Measurements from ENCODE around the gene ST7. TPM values are rescaled to one million over a fixed set of nuclear protein-coding genes. Genes with fewer than 3 reads are reported as not detected.
A peak's percentile ranks its signal among the peaks of the same experiment; 100 is the strongest.
"Not testable (repeated sequence)": the region's sequence is repeated elsewhere in the genome, so short reads cannot be mapped to it uniquely, and the experiment has no call there.

ST7 gene, protein sequence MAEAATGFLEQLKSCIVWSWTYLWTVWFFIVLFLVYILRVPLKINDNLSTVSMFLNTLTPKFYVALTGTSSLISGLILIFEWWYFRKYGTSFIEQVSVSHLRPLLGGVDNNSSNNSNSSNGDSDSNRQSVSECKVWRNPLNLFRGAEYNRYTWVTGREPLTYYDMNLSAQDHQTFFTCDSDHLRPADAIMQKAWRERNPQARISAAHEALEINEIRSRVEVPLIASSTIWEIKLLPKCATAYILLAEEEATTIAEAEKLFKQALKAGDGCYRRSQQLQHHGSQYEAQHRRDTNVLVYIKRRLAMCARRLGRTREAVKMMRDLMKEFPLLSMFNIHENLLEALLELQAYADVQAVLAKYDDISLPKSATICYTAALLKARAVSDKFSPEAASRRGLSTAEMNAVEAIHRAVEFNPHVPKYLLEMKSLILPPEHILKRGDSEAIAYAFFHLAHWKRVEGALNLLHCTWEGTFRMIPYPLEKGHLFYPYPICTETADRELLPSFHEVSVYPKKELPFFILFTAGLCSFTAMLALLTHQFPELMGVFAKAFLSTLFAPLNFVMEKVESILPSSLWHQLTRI
- total RNA-seq = 8.2 TPM

DNA sequence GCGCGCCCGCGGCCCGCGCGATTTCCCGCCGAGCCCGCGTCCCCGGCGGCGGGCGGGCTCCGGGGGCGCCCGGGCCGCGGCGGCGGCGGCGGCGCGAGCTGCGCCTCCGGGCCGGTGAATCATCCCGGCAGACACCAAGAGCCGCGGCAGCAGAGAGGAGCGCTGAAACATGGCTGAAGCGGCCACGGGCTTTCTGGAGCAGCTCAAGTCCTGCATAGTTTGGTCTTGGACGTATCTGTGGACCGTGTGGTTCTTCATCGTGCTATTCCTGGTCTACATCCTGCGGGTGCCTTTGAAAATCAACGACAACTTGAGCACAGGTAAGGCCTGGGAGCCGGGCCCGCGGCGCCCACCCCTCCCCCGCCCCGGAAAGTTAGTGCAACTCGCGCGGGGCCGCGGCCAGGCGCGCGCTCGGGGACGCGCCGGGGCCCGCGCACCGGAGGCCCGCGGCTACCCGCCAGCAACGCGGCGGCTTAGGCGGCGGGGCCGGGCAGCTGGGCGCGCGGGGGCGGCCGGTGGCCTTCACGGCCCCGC lies at the start of gene ST7:
Gene ST7 (plus strand): TSS at position 130 of the 534 bp plus-strand sequence. CDS start 40 bp downstream, at position 170.
- ATAC-seq = peak; percentile 81

DNA sequence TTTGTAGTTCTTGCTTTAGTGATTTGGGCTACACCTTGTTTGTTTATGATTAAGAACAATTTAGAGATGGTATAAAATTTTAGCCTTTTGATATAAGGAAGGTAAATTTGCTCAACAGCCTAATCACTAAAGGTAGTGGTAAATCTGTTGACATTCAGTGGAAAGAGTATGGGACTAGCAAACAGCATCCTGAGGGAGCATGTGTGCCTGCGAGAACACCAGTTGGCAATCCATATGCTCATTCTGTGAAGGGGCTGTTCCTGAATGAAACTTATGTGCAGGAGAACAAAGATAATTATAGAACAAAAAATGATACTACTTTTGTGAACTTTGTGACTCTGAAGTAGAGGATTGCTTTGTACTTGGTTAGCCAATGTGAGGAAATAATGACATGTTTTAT lies 46.9 kb upstream of the ST7 start:
- no peak for ATAC-seq

DNA sequence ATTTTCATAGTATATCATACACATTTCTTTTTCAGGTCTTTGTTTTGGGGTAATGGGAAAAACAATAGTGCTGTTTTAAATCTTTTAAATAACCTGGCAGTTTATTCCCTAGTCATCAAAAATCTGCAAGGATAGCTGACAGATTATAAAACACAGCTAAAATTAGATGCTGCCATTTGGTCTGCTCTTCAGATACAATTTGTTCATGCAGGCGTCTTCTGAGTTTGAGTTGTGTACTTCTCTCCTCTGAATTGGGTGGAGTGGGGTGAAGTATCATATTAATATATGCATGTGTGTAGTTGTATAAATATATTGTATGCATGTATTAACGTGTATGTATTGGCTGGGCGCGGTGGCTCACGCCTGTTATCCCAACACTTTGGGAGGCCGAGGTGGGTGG lies 42.9 kb upstream of the ST7 start:
- no peak for ATAC-seq

DNA sequence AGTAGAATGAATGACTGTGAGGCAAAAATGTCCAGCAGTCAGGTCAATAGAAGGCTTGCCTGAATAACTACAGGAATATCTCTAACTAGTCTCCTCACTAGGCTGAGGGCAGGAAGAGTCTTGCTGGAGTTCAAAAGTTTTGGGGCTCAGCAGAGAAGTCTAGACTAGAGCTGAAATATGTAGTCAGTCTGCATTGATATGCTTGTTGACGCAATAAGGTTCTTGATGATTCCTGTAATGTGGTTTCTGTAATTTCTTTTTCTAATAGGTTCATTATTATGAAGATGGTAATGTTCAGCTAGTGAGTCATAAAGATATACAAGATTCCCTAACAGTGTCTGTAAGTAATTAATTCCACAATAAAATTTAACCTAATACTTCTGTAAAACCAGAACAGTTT lies 41.5 kb upstream of the ST7 start:
- no peak for ATAC-seq

DNA sequence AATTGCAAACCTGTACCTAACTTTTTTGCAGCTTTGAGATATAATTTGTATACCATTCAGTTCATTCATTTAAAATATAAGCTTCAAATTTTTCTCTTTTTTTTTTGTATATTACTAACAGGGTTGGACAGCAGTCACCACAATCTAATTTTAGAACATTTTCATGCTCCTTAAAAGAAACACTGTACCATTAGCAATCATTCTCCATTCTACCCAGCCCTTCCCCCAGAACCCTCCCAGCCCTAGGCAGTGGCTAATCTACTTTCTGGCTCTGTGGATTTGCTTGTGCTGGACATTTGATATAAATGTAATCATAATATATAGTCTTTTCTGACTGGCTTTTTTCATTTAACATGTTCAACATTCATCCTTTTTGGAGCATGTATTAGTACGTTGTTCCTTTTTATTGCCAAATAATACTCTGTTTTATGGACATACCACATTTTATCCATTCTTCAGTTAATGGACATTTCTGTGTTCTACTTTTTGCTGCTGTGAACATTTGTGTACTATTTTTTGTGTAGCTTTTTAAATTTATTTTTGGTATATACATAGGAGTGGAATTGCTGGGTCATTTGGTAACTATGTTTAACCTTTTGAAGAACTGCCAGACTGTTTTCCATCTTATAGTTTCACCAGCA lies 40.9 kb upstream of the ST7 start:
- ATAC-seq = no peak

DNA sequence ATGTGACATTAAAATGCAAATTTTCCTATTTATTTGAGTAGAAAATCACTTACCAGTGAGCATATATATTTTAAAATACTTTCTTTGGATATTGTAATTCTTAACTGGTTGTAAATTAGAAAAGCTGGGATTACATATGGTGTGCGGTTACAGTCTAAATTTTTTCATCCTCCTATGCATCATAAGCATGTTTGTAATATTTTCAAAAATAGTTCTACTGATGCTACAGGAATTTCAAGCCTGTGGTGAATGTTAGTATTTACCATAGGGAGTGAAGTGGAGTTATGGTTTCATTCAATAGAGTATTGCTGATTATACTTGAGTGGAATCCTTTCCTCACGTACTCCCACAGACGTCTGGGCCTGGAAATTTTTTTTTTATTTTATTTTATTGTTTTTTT lies 34.6 kb upstream of the ST7 start:
- no peak for ATAC-seq

DNA sequence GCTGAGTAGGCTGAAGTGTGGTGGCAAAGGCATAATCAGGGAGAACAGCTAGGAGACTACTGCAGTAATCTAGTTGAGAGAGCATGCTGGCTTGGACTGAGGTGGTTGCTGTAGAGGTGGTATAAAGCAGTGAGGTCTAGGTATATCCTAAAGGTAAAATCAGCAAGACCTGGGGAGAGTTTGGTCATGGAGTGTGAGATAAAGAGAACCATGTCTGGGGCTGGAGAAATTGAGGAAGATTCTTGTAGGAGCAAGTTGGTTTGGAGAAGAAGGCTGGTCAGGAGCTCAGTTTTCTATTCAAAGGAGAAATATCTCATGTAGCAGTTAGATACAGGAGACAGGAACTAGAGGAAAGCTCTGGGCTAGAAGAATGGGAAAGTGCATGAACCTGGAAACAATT lies 32.9 kb upstream of the ST7 start:
- no peak for ATAC-seq

DNA sequence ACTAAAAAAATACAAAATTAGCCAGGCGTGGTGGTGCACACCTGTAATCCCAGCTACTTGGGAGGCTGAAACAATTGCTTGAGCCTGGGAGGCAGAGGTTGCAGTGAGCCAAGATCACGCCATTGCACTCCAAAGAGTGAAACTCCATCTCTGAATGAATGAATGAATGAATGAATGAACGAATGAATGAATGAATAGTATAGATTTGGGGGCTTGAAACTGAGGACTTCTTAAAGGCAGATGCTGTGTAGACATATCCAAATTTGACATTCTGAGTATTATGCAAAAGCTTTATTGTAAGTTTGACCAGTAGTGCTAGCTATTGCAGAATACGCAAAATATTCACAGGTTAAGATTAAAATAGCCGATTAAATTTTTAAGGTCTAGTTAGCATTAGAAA lies 30.8 kb upstream of the ST7 start:
- no peak for ATAC-seq

DNA sequence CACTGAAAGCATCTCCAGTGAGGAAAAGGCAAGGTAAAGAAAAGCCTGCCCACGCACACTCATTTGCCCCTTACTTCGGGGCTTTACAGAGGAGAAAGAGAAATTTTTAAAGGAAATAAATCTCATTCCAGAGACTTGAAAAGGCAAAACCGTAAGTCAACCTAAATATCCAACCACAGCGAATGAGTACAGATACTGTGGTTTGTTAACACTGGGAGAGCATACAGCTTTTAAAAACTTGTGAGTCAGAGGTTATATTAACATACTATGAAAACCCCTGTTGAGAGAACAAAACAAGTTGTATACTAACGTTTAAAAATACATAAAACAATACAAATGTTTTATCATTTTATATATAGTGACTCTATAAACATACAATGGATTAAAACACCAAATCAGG lies 28.6 kb upstream of the ST7 start:
- no peak for ATAC-seq

DNA sequence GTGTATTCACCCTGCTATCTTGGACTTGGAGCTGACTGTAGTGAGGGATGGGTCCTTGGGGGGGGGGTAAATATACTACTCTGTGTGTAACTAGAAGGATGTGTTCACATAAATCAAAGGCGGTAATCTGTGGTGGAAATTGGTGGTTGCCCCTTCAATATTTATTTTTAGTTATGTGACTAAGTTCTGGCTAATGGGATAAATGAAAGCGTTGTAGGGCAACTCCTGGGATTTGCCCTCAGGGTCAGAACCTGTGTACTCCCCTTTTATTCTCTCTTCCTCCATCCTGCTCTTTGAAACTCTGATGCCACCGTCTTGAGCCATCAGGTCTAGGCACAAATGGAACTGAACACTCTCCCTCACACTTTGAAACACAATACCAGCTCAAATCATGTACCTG lies 24.3 kb upstream of the ST7 start:
- no peak for ATAC-seq

DNA sequence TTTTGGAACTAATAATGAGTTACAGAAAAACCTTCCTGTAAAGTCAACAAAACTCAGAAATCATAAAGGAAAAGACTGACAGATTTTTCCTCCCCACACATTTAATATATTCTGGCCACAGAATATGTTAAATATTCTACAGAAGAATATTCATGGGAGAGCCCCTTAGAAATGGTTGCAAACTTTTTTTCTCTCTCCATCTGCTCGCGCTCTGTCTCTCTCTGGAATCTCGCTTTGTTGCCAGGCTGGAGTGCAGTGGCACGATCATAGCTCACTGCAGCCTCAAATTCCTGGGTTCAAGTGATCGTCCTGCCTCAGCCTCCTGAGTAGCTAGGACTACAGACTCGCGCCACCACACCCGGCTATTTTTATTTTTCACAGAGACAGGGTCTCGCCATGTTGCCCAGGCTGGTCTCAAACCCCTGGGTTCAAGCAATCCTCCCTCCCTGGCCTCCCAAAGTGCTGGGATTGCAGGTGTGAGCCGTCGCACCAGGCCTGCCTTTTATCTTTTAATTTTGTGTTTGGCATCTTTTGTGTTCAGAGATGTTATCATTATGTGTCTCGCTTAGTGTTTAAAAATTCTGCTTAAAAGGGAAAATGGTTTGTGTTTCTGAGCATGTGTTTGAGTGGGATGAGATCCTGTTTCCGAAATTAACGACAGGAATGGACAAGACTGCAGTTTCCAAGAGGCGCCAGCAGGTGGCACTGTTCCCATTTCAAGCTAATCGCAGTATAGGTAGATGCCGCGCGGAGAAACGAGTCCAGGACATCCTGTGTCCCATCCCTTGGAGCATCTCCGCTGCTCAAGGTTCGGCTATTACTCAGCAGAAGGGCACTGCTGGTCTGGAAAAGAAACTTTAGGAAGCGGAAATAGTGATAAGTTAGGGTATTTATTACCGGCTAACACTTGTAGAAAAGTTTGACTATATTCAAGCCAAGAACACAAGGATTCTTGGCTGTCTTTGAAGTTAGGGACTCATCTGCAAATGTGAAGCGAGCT lies 23.1 kb upstream of the ST7 start:
- ATAC-seq = peak; percentile 89

DNA sequence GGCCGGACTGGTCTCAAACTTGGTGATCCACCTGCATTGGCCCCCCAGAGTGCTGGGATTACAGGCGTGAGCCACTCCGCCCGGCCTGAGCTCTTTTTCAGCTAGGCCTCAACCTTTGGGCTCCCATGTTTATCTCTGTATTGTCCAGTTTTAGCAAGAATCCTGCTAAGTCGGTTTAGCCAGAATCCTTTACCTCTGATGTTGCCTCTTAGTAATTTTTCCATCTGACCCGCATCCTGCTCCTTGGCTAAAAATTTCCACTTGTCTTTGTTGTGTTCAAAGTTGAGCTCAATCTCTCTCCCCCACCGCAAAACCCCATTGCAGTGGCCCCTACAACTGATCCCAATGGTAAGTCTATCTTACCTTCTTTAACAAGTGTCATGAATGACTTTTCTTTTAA lies 20.7 kb upstream of the ST7 start:
- ATAC-seq = no peak

DNA sequence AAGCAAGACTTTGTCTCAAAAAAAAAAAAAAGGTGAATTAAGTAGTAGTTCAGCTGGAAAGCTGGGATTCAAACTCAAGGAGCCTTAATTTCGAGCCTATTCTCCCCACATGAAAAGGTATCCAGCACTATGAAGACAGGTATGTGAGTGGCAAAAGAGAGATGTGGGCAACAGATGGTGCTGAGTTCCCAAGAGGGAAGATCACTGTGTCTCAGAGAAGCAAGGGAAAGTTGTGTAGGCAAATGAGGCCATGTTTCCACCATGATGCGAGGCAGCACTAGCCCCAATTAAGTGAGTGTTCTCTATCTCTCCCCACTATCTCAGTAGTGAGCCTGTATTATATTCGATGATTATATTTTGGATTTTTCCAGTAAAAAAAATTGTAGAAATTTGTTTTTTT lies 19.8 kb upstream of the ST7 start:
- no peak for ATAC-seq

DNA sequence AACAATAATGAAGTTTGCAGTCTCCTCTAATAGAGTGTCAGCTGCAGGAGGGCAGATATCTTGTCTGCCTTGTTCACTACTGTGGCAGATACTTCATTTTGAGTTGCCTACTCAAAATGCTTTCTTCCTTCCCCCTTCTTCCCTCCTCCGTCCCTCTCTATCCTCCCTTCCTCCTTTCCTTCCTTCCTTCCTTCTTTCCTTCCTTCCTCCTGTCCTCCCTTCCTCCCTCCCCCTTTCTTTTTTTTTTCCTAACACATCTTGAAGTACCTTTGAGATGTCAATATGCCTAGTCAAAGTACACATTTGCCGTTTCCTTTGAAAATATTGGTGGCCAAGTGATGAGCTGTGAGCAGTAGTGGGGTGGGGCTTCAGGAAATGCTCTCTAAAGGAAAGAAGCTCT lies 18.7 kb upstream of the ST7 start:
- no peak for ATAC-seq

DNA sequence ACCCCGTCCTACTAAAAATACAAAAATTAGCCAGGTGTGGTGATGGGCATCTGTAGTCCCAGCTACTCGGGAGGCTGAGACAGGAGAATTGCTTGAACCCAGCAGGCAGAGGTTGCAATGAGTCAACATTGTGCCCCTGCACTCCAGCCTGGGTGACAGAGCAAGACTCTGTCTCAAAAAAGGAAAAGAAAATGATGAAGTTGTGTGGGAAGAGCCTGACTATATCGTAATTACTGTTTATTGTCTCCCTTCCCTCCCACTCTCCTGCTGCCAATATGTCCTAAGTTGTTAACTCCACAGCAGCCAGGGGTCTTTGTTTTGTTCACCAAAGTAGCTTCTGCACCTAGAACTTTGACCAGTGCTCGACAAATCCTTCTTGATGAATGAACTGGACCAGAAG lies 16.5 kb upstream of the ST7 start:
- not testable (repeated sequence) for ATAC-seq

DNA sequence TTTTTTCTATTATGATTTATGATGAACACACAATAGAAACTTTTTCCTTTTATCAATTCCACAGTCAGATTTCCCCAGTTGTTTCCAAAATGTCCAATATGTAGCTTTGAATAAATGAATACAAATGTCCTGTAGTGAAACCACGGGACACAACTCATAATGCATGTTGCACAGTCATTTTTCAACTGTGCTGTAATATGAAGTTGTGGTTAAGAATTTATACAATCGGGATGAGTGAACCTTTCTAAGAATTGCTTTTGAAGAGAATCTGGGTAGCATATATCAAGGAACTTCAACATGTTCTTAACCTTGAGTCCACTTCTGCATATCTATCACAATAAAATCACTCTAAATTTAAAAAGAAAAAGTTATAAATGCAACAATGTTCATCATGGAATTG lies 14.6 kb upstream of the ST7 start:
- no peak for ATAC-seq

DNA sequence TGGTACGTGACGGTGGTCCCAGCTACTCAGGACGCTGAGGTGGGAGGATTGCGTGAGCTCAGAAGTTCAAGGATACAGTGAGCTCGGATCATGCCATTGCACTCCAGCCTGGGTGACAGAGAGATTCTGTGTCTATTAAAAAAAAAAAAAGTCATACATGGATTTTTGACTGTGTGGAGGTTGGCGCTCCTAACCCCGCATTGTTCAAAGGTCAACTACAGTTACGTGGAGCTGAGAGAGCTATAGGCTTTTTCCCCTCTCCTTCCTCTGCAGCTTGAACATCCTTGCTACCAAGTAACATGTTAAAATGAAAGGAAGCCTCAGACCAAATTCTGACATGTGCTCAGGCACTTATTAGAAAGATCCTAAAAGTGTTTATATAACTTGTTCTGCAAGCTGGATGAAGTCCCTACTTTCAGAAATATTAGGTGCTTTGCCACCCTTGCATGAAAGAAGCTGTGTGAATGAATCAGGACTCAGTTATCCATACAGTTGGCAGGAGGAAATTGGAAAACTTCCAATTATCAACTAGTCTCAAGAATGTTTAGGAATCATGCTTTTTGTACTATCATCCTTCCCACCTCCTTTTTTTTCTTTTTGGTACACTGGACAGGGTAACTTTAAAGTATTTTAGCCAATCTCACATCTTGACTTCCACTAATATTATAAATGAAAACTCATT lies 12.5 kb upstream of the ST7 start:
- ATAC-seq = no peak

DNA sequence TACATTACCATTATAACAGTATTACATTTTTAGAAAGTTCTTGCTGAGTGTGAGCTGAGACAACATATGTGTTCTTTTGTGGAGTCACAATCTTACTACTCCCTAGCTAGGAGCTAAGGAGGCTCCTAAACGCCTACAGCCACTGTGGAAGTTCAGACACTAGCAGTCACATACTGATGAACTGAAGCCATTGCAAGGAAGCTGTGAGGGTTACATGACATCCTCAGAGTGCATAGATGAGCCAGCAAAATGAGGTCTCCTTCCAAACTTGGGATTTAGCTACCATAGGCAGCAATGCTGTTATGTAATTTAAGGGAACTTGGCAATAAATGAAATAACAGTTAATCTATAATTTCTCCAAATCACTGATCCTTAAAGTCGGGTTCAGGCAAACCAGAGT lies 10.8 kb upstream of the ST7 start:
- no peak for ATAC-seq

DNA sequence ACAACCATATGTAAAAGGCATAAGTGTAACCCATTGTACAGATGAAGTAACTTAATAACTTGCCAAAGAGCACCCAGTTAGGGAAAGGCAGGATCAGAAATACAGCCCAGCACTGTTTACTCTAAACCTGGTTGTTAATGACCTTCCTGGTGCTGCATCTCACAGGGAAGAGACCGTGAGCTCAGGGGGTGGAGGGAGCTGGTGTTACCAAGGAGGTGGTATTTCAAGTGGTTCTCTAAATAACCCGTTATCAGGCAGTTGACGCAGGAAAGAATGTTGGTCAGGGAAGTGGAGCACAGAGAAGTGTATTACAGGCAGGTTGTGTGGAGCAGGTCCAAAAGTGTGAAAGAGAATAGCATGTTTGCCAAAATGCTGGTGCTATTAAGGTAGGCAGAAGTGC lies 4.4 kb upstream of the ST7 start:
- no peak for ATAC-seq

DNA sequence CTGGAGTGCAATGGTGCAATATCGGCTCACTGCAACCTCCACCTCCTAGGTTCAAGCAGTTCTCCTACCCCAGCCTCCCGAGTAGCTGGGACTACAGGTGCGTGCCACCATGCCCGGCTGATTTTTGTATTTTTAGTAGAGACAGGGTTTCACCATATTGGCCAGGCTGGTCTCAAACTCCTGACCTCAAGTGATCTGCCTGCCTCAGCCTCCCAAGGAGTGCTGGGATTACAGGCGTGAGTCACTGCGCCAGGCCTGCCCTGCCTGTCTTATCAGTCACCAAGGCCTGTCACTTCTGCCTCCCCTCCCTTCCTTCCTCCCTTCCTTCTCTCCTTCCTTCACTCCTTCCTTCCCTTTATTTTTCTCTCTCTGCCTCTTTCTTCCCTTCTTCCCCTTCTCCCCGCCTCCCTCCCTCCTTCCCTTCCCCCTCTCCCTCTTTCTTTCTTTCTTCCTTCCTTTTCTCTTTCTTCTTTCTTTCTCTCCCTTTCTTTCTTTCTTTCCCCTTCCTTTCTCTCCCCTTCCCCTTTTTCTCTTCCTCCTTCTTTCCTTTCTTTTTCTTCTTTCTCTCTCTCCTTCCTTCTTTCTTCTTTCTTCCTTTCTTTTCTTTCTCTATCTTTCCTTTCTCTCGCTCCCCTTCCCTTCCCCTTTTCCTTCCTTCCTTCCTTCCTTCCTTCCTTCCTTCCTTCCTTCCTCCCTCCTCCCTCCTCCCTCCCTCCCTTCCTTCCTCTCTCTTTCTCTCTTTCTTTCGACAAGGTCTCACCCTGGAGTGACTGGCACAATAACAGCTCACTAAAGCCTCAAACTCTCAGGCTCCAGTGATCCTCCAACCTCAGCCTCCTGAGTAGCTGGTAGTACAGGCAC lies 3.1 kb upstream of the ST7 start:
- ATAC-seq = no peak

DNA sequence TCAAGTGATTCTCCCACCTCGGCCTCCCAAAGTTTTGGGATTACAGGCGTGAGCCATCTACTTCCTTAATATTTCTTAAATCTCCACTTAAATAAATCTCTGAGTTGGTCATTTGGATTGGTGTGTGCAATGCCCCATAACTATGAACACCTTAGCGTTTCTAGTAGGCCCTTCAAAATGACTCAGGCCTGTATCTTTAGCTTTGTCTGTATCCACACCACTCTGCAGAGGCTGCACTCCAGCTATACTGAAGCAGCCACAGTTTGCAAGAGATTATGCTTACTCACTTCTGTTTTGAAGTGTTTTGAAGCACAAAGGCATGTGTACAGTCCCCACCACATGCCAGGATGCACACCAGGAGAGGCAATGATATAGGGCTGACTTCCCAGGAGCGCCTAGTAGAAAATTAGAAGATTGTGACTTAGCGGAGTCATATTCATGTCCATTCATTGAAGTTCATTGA lies 2.4 kb upstream of the ST7 start:
- ATAC-seq = no peak
